Measurements from ENCODE around the gene LRRC56. TPM values are rescaled to one million over a fixed set of nuclear protein-coding genes. Genes with fewer than 3 reads are reported as not detected.
A peak's percentile ranks its signal among the peaks of the same experiment; 100 is the strongest.

Gene LRRC56
- total and polyA plus RNA-seq, 2 of the 13 experiments (the other 11 are each of a cell fraction or from before 2014, with no cell fraction given): 0.11 to 0.29 TPM

DNA sequence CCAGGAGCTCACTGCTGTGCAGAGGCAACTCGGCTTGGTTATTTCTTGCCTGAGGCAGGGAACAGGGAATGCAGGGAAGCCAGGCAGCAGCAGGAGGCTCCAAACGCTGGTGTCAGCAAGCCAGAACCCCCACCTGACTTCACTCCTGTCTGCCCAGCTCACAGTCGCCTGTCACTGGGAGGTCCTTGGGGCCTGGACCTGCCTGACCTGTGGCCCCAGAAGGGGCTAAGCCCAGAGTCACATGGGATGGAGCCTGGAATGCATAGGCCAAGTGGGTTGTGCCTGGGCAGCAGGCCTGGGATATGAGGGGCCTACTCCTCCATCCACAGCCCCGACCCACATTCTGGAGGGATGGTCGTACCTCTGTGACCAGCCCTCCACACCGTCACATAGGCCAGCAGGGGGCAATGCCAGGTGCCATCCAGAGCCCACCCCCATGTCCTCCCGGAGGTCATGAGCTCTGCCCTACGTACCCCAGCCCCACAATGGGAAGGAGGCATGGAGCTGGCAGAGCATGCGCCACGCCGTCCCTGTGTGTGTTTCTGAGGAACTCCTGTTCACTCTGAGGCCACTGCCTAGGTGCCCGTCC, 28.7 kb downstream of the LRRC56 start (continued):
- TF ChIP-seq, protein P1, sequence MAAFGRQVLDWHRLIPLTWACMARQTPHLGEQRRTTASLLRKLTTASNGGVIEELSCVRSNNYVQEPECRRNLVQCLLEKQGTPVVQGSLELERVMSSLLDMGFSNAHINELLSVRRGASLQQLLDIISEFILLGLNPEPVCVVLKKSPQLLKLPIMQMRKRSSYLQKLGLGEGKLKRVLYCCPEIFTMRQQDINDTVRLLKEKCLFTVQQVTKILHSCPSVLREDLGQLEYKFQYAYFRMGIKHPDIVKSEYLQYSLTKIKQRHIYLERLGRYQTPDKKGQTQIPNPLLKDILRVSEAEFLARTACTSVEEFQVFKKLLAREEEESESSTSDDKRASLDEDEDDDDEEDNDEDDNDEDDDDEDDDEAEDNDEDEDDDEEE (CRISPR knock-in tag; IDR thresholded peaks at IDR 0.05): no peak
- TF ChIP-seq ZNF709 (CRISPR knock-in tag; IDR thresholded peaks at IDR 0.05): no peak
- no peak for TF ChIP-seq ZNF644 (CRISPR knock-in tag; IDR thresholded peaks at IDR 0.05; ENCODE audit: low read depth)
- TF ChIP-seq SPEN (CRISPR knock-in tag; IDR thresholded peaks at IDR 0.05; ENCODE audit: low read depth): peak; percentile 50; the same call in 1 of the 2 replicates
- TF ChIP-seq, protein P2, sequence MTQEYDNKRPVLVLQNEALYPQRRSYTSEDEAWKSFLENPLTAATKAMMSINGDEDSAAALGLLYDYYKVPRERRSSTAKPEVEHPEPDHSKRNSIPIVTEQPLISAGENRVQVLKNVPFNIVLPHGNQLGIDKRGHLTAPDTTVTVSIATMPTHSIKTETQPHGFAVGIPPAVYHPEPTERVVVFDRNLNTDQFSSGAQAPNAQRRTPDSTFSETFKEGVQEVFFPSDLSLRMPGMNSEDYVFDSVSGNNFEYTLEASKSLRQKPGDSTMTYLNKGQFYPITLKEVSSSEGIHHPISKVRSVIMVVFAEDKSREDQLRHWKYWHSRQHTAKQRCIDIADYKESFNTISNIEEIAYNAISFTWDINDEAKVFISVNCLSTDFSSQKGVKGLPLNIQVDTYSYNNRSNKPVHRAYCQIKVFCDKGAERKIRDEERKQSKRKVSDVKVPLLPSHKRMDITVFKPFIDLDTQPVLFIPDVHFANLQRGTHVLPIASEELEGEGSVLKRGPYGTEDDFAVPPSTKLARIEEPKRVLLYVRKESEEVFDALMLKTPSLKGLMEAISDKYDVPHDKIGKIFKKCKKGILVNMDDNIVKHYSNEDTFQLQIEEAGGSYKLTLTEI (CRISPR knock-in tag; conservative IDR thresholded peaks at IDR 0.05): no peak
- no peak for TF ChIP-seq ZNF724P (CRISPR knock-in tag; IDR thresholded peaks at IDR 0.05; ENCODE audit: borderline replicate concordance)
- TF ChIP-seq, protein P3, sequence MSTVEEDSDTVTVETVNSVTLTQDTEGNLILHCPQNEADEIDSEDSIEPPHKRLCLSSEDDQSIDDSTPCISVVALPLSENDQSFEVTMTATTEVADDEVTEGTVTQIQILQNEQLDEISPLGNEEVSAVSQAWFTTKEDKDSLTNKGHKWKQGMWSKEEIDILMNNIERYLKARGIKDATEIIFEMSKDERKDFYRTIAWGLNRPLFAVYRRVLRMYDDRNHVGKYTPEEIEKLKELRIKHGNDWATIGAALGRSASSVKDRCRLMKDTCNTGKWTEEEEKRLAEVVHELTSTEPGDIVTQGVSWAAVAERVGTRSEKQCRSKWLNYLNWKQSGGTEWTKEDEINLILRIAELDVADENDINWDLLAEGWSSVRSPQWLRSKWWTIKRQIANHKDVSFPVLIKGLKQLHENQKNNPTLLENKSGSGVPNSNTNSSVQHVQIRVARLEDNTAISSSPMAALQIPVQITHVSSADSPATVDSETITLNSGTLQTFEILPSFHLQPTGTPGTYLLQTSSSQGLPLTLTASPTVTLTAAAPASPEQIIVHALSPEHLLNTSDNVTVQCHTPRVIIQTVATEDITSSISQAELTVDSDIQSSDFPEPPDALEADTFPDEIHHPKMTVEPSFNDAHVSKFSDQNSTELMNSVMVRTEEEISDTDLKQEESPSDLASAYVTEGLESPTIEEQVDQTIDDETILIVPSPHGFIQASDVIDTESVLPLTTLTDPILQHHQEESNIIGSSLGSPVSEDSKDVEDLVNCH (CRISPR knock-in tag; IDR thresholded peaks at IDR 0.05): no peak
- TF ChIP-seq SATB2 (CRISPR knock-in tag; IDR thresholded peaks at IDR 0.05): no peak
- TF ChIP-seq ATF4 (CRISPR knock-in tag; IDR thresholded peaks at IDR 0.05): no peak
- no peak for TF ChIP-seq ZNF501 (CRISPR knock-in tag; IDR thresholded peaks at IDR 0.05)
- 0 out of 2 replicates have a peak, but pooled peaks have one; percentile 71 for TF ChIP-seq FUBP1 (CRISPR knock-in tag; IDR thresholded peaks at IDR 0.05; ENCODE audit: borderline replicate concordance)
- TF ChIP-seq, protein P4, sequence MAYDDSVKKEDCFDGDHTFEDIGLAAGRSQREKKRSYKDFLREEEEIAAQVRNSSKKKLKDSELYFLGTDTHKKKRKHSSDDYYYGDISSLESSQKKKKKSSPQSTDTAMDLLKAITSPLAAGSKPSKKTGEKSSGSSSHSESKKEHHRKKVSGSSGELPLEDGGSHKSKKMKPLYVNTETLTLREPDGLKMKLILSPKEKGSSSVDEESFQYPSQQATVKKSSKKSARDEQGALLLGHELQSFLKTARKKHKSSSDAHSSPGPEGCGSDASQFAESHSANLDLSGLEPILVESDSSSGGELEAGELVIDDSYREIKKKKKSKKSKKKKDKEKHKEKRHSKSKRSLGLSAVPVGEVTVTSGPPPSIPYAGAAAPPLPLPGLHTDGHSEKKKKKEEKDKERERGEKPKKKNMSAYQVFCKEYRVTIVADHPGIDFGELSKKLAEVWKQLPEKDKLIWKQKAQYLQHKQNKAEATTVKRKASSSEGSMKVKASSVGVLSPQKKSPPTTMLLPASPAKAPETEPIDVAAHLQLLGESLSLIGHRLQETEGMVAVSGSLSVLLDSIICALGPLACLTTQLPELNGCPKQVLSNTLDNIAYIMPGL (CRISPR knock-in tag; IDR thresholded peaks at IDR 0.05; ENCODE audit: borderline replicate concordance in 1 of 2, low read depth in 1 of 2): peak in 1 of 2 experiments; percentile 46; a peak in 1 of 4 replicates
- TF ChIP-seq ZFX (CRISPR knock-in tag; IDR thresholded peaks at IDR 0.05; ENCODE audit: low read depth): peak; percentile 76
- TF ChIP-seq ZNF207 (IDR thresholded peaks at IDR 0.05; ENCODE audit: borderline replicate concordance): no peak
- TF ChIP-seq, protein P5, sequence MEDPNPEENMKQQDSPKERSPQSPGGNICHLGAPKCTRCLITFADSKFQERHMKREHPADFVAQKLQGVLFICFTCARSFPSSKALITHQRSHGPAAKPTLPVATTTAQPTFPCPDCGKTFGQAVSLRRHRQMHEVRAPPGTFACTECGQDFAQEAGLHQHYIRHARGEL (CRISPR knock-in tag; IDR thresholded peaks at IDR 0.05): no peak
- no peak for TF ChIP-seq SMC3 (IDR thresholded peaks at IDR 0.05; ENCODE audit: low read length)
- TF ChIP-seq GZF1 (CRISPR knock-in tag; IDR thresholded peaks at IDR 0.05): no peak
